WTC11 (cell line): ENCODE data around the gene AKAP11. TPM values are rescaled to one million over a fixed set of nuclear protein-coding genes. Genes with fewer than 3 reads are reported as not detected.

Source experiments
- ATAC-seq: fragments of 200-7000 bp; cut with Tn5 transposase; 2 replicates; pipeline ENCODE4 v1.10.0; 2021; ENCODE audit warnings: mild to moderate bottlenecking, moderate library complexity
- CTCF ChIA-PET: fragments of 300-600 bp; sonication (Branson Sonifier 250); formaldehyde crosslinking; loops from one replicate; lab custom pipeline; 2021; ENCODE audit warnings: antibody characterized with exemption; lab: Charles Lee
- POLR2A ChIA-PET: fragments of 350-600 bp; sonication (Branson Sonifier 250); formaldehyde crosslinking; loops from one replicate; lab custom pipeline; 2021; ENCODE audit warnings: antibody characterized with exemption; lab: Charles Lee
- DNase-seq: peaks from one replicate; pipeline ENCODE4 v3.0.0; 2021; ENCODE audit warnings: low spot score
- H3K27ac Mint-ChIP-seq: 2 replicates; pipeline ENCODE4 v1.8.0; 2021; ENCODE audit warnings: mixed read lengths
- H3K27me3 Mint-ChIP-seq: 2 replicates; pipeline ENCODE4 v1.8.0; 2021; ENCODE audit warnings: low read depth, mild to moderate bottlenecking, moderate library complexity, mixed read lengths
- H3K36me3 Mint-ChIP-seq: 2 replicates; pipeline ENCODE4 v1.8.0; 2021; ENCODE audit warnings: mixed read lengths
- H3K4me1 Mint-ChIP-seq: 2 replicates; pipeline ENCODE4 v1.8.0; 2022; ENCODE audit warnings: mixed read lengths
- H3K4me3 Mint-ChIP-seq: 2 replicates; pipeline ENCODE4 v1.8.0; 2021; ENCODE audit warnings: mild to moderate bottlenecking, moderate library complexity, mixed read lengths
- H3K9me3 Mint-ChIP-seq: 2 replicates; pipeline ENCODE4 v1.8.0; 2021; ENCODE audit warnings: mixed read lengths
- ATF1 ChIP-seq: sonication (generic); formaldehyde crosslinking; IDR thresholded peaks from 2 replicates; pipeline ENCODE4 v1.8.1; 2023; ENCODE audit warnings: mild to moderate bottlenecking, moderate library complexity, missing genetic modification reagents
- ETV6 ChIP-seq: sonication (generic); formaldehyde crosslinking; IDR thresholded peaks from 2 replicates; pipeline ENCODE4 v1.8.1; 2022; ENCODE audit warnings: mild to moderate bottlenecking, missing genetic modification reagents
- FOXP1 ChIP-seq: sonication (generic); formaldehyde crosslinking; IDR thresholded peaks from 2 replicates; pipeline ENCODE4 v1.8.0; 2022; ENCODE audit warnings: missing genetic modification reagents, mild to moderate bottlenecking, moderate library complexity, borderline replicate concordance
- GTF2I ChIP-seq: fragments of 250-450 bp; sonication (Bioruptor Pico); conservative IDR thresholded peaks from 2 replicates; pipeline ENCODE4 v1.4.0; 2021; ENCODE audit warnings: mild to moderate bottlenecking
- IRF2 ChIP-seq: sonication (generic); formaldehyde crosslinking; IDR thresholded peaks from 2 replicates; pipeline ENCODE4 v1.8.0; 2022; ENCODE audit warnings: low read depth, missing genetic modification reagents, borderline replicate concordance
- PRRX2 ChIP-seq: fragments of 250-450 bp; sonication (Bioruptor Pico); IDR thresholded peaks from 2 replicates; pipeline ENCODE4 v1.8.0; 2021; ENCODE audit warnings: mild to moderate bottlenecking
- SMAD4 ChIP-seq: sonication (generic); formaldehyde crosslinking; IDR thresholded peaks from 2 replicates; pipeline ENCODE4 v1.8.0; 2022; ENCODE audit warnings: mild to moderate bottlenecking, missing genetic modification reagents
- total RNA-seq: library from RNA; stranded (reverse); gene quantifications from 3 replicates; pipeline ENCODE4 v1.2.3, GENCODE V29; 2021
- TF ChIP-seq, protein P1 (sequence below): sonication (generic); formaldehyde crosslinking; IDR thresholded peaks from 2 replicates; pipeline ENCODE4 v1.8.1; 2023; ENCODE audit warnings: mild to moderate bottlenecking, missing genetic modification reagents, moderate library complexity
- TF ChIP-seq, protein P2 (sequence below): fragments of 250-450 bp; sonication (Bioruptor Pico); conservative IDR thresholded peaks from 2 replicates; pipeline ENCODE4 v1.9.0; 2021; ENCODE audit warnings: mild to moderate bottlenecking
- TF ChIP-seq, protein P3 (sequence below): sonication (generic); formaldehyde crosslinking; IDR thresholded peaks from 2 replicates; pipeline ENCODE4 v1.8.1; 2022; ENCODE audit warnings: mild to moderate bottlenecking, missing genetic modification reagents, moderate library complexity, borderline replicate concordance
- TF ChIP-seq, protein P4 (sequence below): sonication (generic); formaldehyde crosslinking; IDR thresholded peaks from 2 replicates; pipeline ENCODE4 v1.8.0; 2023; ENCODE audit warnings: missing genetic modification reagents, mild to moderate bottlenecking, borderline replicate concordance
- TF ChIP-seq, protein P5 (sequence below): sonication (generic); formaldehyde crosslinking; IDR thresholded peaks from 2 replicates; pipeline ENCODE4 v1.8.1; 2022; ENCODE audit warnings: missing genetic modification reagents, borderline replicate concordance
- TF ChIP-seq, protein P6 (sequence below): fragments of 250-450 bp; sonication (Bioruptor Pico); IDR thresholded peaks from 2 replicates; pipeline ENCODE4 v1.9.0; 2021; ENCODE audit warnings: mild to moderate bottlenecking

AKAP11 gene
- total RNA-seq, 1 experiment from 2014 or later: 16.7 TPM

DNA sequence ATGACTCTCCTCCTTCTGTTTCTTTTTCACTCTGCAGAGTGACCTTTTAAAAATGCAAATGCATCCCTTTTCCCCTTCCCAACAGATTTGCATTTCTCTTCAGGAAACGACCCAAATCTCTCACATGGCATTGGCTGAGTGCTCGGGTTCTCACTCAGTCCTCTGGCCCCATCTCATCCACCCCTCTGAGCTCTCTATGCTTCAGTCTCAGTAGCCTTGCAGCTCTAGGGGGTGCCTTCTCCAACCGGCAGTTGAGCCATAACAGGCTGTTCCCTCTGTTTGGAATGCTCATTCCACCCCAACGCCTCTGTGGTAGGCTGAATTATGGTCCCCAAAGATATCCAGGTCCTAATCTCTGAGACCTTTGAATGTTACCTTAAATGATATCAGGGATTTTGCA lies 78.2 kb downstream of the AKAP11 start:
- ChIA-PET POLR2A (no interaction called here), CTCF (interaction anchor here (1.0 kb wide), 1 partner anchor 16 kb away, joined by 3 read pairs; no protein-coding TSS in a partner anchor)
- H3K4me1 Mint-ChIP-seq: peaks cover 13% of the 10 kb centered on the region
- no peak for TF ChIP-seq ETV6 (CRISPR knock-in tag)
- TF ChIP-seq, protein P1, sequence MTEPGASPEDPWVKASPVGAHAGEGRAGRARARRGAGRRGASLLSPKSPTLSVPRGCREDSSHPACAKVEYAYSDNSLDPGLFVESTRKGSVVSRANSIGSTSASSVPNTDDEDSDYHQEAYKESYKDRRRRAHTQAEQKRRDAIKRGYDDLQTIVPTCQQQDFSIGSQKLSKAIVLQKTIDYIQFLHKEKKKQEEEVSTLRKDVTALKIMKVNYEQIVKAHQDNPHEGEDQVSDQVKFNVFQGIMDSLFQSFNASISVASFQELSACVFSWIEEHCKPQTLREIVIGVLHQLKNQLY: no peak
- no peak for TF ChIP-seq ATF1
- TF ChIP-seq, protein P2, sequence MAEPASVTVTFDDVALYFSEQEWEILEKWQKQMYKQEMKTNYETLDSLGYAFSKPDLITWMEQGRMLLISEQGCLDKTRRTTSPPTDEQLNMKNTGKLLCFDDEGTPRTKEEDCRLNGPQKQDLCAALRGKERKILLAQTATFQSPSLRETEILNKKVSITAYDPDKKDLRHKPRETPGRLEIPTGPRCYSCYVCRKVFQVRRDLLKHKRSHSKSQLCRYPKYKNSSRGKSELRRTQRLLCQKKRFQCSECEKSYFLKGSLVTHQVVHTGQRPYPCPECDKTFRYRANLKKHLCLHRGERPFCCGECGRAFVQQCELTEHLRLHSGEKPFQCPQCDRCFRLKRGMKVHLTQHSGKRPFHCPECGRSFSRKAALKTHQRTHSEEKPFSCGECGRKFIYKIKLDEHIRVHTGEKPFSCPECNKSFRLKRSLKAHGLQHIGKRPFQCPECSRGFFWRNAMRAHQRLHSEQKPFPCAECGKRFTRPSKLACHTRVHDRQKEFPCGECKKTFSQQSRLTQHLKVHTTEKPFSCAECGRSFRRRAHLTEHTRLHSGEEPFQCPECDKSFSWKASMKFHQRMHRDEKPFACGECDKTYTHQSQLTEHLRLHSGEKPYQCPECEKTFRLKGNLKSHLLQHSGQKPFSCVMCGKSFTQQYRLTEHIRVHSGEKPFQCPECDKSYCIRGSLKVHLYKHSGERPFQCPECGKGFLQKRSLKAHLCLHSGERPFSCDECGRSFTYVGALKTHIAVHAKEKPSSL (CRISPR knock-in tag): no peak
- TF ChIP-seq, protein P3, sequence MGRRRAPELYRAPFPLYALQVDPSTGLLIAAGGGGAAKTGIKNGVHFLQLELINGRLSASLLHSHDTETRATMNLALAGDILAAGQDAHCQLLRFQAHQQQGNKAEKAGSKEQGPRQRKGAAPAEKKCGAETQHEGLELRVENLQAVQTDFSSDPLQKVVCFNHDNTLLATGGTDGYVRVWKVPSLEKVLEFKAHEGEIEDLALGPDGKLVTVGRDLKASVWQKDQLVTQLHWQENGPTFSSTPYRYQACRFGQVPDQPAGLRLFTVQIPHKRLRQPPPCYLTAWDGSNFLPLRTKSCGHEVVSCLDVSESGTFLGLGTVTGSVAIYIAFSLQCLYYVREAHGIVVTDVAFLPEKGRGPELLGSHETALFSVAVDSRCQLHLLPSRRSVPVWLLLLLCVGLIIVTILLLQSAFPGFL (CRISPR knock-in tag): no peak
- TF ChIP-seq, protein P4, sequence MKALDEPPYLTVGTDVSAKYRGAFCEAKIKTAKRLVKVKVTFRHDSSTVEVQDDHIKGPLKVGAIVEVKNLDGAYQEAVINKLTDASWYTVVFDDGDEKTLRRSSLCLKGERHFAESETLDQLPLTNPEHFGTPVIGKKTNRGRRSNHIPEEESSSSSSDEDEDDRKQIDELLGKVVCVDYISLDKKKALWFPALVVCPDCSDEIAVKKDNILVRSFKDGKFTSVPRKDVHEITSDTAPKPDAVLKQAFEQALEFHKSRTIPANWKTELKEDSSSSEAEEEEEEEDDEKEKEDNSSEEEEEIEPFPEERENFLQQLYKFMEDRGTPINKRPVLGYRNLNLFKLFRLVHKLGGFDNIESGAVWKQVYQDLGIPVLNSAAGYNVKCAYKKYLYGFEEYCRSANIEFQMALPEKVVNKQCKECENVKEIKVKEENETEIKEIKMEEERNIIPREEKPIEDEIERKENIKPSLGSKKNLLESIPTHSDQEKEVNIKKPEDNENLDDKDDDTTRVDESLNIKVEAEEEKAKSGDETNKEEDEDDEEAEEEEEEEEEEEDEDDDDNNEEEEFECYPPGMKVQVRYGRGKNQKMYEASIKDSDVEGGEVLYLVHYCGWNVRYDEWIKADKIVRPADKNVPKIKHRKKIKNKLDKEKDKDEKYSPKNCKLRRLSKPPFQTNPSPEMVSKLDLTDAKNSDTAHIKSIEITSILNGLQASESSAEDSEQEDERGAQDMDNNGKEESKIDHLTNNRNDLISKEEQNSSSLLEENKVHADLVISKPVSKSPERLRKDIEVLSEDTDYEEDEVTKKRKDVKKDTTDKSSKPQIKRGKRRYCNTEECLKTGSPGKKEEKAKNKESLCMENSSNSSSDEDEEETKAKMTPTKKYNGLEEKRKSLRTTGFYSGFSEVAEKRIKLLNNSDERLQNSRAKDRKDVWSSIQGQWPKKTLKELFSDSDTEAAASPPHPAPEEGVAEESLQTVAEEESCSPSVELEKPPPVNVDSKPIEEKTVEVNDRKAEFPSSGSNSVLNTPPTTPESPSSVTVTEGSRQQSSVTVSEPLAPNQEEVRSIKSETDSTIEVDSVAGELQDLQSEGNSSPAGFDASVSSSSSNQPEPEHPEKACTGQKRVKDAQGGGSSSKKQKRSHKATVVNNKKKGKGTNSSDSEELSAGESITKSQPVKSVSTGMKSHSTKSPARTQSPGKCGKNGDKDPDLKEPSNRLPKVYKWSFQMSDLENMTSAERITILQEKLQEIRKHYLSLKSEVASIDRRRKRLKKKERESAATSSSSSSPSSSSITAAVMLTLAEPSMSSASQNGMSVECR: no peak
- TF ChIP-seq, protein P5, sequence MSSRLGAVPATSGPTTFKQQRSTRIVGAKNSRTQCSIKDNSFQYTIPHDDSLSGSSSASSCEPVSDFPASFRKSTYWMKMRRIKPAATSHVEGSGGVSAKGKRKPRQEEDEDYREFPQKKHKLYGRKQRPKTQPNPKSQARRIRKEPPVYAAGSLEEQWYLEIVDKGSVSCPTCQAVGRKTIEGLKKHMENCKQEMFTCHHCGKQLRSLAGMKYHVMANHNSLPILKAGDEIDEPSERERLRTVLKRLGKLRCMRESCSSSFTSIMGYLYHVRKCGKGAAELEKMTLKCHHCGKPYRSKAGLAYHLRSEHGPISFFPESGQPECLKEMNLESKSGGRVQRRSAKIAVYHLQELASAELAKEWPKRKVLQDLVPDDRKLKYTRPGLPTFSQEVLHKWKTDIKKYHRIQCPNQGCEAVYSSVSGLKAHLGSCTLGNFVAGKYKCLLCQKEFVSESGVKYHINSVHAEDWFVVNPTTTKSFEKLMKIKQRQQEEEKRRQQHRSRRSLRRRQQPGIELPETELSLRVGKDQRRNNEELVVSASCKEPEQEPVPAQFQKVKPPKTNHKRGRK (CRISPR knock-in tag): no peak
- no peak for TF ChIP-seq SMAD4 (CRISPR knock-in tag)
- no peak for TF ChIP-seq IRF2 (CRISPR knock-in tag)
- no peak for TF ChIP-seq PRRX2
- peaks cover 10% of the 10 kb centered on the region; the same call in 1 of the 2 replicates for H3K9me3 Mint-ChIP-seq
- DNase-seq (no peak), ATAC-seq (peak; percentile 83)
- H3K4me3 Mint-ChIP-seq: no peak overlapping the region
- H3K36me3 Mint-ChIP-seq: no peaks in the 10 kb centered on the region
- H3K27me3 Mint-ChIP-seq: no peaks in the 10 kb centered on the region
- H3K27ac Mint-ChIP-seq: peak overlapping the region; percentile 54

DNA sequence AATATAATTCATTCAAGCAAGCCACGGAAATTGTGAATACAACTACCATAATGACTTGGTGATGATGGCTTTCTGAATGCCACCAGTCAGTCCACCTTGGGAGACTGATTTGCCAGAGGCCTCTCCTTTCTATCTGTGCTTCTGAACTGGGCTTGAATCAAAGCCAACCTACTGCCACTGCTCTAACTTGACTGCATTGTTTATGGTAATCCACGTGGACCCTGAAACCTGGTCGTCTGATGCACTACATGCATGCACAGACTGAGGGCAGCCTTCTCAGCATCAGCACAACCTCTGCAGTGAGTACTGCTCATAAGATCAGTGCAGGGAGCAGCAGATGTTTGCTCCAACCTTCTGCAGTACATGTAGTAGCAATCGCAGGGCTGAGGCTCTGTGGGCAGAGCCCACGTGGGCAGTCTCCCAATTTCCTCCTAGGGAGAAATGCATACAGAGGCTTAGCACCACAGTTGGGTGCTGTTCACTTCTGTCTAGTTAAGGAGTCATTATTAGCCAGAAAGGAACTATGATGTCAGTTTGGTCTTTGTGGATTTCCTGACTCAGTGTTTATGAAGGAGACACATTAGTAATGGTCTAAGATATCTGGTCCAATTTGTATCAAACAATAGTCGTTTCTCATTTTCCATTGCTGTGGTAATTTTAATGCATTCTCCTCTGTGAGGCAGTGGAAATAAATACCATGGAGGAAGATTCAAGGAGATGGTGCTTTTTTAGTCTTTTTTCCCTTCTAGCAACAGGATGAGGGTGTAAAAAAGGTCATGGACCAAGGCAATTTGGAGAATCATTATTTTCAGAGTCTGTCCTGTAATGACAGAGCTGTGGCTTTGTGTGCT lies 82.5 kb downstream of the AKAP11 start:
- Mint-ChIP-seq H3K36me3 (no peaks in the 10 kb centered on the region), H3K27ac (no peak overlapping the region), H3K9me3 (peaks cover 8% of the 10 kb centered on the region; the same call in 1 of the 2 replicates), H3K4me3 (no peak overlapping the region), H3K27me3 (no peaks in the 10 kb centered on the region; the same call in 1 of the 2 replicates), H3K4me1 (peaks cover 12% of the 10 kb centered on the region)
- TF ChIP-seq, protein P6, sequence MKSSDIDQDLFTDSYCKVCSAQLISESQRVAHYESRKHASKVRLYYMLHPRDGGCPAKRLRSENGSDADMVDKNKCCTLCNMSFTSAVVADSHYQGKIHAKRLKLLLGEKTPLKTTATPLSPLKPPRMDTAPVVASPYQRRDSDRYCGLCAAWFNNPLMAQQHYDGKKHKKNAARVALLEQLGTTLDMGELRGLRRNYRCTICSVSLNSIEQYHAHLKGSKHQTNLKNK (CRISPR knock-in tag): no peak
- TF ChIP-seq FOXP1 (CRISPR knock-in tag): no peak
- no peak for TF ChIP-seq GTF2I (CRISPR knock-in tag)
- DNase-seq (peak; percentile 15), ATAC-seq (peak; percentile 76)
- POLR2A ChIA-PET: no interaction called here
- CTCF ChIA-PET: interaction anchor here (1.3 to 1.4 kb wide), 2 partner anchors 10 to 21 kb away, joined by 3 to 4 read pairs; no protein-coding TSS in a partner anchor
